ENCODE results near the gene NUDCD2.

- TF ChIP-seq, protein P1, sequence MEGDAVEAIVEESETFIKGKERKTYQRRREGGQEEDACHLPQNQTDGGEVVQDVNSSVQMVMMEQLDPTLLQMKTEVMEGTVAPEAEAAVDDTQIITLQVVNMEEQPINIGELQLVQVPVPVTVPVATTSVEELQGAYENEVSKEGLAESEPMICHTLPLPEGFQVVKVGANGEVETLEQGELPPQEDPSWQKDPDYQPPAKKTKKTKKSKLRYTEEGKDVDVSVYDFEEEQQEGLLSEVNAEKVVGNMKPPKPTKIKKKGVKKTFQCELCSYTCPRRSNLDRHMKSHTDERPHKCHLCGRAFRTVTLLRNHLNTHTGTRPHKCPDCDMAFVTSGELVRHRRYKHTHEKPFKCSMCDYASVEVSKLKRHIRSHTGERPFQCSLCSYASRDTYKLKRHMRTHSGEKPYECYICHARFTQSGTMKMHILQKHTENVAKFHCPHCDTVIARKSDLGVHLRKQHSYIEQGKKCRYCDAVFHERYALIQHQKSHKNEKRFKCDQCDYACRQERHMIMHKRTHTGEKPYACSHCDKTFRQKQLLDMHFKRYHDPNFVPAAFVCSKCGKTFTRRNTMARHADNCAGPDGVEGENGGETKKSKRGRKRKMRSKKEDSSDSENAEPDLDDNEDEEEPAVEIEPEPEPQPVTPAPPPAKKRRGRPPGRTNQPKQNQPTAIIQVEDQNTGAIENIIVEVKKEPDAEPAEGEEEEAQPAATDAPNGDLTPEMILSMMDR (IDR thresholded peaks at IDR 0.05), result no peak
- no peak for TF ChIP-seq POLR2A (IDR thresholded peaks at IDR 0.05)
Measured at GRCh38 chr5:163437011-163437308, 22.9 kb downstream of the NUDCD2 start.
